ENCODE results near the gene PRCP. TPM values are rescaled to one million over a fixed set of nuclear protein-coding genes. Genes with fewer than 3 reads are reported as not detected.
"Not testable (repeated sequence)": the region's sequence is repeated elsewhere in the genome, so short reads cannot be mapped to it uniquely, and the experiment has no call there.

Gene PRCP
- polyA plus RNA-seq, 3 donors: 224 to 275 (median 264) TPM

- not testable (repeated sequence) for DNase-seq (ENCODE audit: extremely low read depth in 1 of 11, low read depth in 9 of 11, low spot score in 4 of 11)
Measured at GRCh38 chr11:82854916-82855315, 45.3 kb downstream of the PRCP start.

- no peak for DNase-seq (ENCODE audit: extremely low read depth in 1 of 11, low read depth in 9 of 11, low spot score in 4 of 11)
Measured at GRCh38 chr11:82854242-82854641, 46.0 kb downstream of the PRCP start.

DNA sequence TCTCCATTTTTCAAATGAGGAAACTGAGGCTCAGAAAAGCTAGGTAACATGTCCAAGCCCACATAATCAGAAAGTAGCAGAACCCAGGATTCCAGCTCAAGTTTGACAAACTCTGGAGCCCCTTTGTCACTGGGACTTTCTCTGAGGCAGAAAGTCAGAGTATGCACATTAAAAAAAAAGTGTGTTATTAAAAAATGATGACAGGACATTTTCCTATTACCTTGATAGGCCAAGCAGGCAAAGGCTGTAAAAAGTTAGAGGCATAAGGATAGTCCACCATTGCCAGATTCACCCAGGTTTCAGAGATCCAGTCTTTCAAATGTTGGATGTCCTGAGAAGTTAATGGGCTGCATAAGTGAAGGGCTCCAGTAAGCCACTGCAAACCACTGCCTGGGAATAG, 51.4 kb downstream of the PRCP start:
- DNase-seq (ENCODE audit: extremely low read depth in 1 of 11, low read depth in 9 of 11, low spot score in 4 of 11): no peak

DNA sequence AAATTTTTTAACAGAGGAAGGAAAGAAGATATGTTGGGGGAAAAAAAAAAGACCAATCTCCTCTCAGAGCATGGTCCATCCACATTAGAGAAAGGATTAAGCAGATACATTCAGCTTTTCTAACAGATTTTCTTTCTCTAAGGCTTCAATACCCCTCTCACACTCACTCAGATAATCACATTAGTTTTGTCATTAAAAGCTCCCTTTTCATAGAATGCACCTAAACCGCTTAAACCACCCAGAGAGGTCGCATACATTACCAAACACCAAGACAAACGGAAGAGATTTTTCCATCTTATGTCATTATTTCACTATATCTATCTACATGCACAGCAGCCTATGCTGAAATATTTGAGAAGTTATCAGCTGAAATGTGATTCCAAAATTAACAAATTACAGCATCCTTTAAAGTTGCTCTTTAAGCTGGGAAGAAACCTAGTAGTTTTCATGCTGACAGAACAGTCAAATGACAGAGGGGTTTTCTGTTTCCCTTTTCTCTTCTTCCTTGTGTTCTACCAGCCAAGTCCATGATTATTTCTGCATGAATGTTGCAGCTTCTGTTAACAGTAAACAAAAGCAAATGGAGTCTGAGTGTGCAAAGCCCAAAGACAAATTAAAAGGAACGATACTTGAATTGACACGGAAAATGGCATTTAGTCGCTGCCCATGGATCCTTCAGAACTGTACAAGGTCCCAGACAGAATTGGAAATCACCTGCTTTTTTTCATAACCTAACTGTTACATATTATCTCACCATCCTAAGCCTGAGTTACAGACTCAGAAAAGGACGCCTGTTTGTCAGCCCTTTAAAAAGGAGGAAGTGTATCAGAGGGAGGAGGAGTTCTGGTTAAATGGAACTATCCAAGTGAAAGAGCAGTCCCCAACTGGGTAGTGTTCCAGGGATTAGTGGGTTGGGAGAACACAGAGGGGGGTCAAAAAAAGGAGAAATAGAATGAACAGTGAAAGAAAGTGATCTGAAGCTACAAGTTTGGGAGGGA, 54.6 kb downstream of the PRCP start:
- no peak for DNase-seq (ENCODE audit: extremely low read depth in 1 of 11, low read depth in 9 of 11, low spot score in 4 of 11)

GRCh38 chr11:82843057-82843795, 57.0 kb downstream of the PRCP start:
- DNase-seq (ENCODE audit: extremely low read depth in 1 of 11, low read depth in 9 of 11, low spot score in 4 of 11): no peak

- DNase-seq (ENCODE audit: extremely low read depth in 1 of 11, low read depth in 9 of 11, low spot score in 4 of 11): no peak
Measured at GRCh38 chr11:82842019-82842418, 58.2 kb downstream of the PRCP start.

DNA sequence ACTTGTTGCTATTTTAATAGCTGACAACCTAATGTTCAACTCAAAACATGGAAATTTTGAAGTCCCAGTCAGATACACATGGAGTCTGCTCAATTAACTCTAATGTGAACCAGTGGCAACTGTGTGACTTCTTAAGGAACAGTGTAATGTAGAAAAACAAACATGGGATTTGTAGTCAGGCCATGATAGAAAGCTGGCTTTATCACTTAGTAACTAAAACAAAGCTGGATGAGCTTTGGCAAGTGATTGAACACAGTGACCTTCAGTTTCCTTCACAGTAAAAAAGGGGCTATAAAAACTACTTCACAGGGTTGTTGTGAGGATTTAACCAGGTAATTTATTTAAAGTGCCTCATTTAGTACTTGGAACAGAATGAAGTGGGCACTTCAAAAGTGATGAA, 62.6 kb downstream of the PRCP start:
- DNase-seq (ENCODE audit: extremely low read depth in 1 of 11, low read depth in 9 of 11, low spot score in 4 of 11): no peak

DNA sequence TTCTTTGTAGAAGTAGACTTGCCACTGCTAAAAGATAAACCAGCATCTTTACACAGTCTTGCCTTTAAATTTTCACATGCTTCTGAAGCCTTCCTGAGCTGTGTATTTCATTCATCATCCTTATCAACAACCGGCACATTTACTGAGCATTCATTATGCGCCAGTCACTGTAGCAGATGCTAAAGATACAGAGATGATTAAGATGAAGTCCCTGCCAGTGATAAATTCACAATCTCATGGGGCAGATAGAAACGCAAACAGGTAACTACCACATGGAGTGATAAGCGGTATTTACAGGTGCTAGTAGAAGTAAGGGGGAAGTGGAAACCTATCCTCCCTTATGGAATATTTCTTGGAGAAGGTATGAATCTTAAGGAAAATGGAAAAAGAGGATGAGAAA, 67.2 kb downstream of the PRCP start:
- no peak for DNase-seq (ENCODE audit: extremely low read depth in 1 of 11, low read depth in 9 of 11, low spot score in 4 of 11)

DNA sequence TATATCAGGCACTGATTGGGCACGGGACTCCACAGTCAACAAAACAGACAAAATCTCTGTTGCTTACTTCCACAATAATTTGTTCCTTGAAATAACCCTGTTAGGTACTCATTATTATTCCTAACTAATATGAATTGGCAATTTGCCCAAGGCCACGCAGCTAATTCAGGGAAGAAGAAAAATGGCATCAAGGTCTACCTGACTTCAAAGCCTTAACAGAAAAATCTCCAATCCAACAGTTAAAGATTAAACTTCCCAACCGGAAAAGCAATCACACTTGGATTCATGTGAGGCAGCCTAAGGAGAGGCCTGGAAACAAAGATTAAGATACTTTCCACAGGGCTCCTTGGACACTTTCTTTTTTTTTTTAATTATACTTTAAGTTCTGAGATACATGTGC, 68.9 kb downstream of the PRCP start:
- DNase-seq (ENCODE audit: extremely low read depth in 1 of 11, low read depth in 9 of 11, low spot score in 4 of 11): peak in 9 of 11 donors; percentile 15 to 62 (median 28)

DNA sequence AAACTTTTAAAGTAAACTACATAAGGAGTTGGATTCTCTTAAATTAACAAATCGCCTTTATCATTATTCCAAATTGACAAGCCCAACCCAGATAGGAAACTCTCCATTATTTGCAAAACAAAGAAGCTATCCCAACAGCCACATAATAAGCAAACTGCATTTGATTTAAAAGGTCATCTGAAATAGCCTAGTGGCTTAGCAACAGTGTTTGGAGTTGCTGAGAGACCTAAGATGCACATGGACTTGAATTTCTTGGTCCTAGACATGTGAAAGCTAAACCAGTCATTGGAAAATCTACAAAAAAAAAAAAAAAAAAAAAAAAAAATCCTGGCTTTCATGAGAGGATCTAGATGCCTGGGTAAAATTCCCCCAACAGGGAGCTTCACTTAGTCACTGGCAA, 69.5 kb downstream of the PRCP start:
- DNase-seq (ENCODE audit: extremely low read depth in 1 of 11, low read depth in 9 of 11, low spot score in 4 of 11): no peak

DNA sequence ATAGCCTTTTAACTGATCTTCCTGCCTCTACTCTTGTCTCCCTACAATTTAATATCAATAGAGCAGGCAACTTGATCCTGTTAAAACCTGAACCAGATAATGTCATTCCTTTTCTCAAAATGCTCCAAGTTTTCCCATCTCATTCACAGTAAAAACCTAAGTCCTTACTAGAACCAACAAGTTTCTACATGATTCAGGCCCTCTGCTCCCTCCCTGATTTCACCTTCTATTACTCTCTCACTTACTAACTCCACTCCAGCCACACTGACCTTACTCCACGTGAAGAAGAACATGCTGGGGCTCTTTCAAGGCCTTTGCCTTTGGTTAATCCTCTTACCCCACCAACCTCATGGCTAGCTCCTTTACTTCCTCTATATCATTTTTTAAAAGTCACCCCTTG, 71.1 kb downstream of the PRCP start:
- DNase-seq (ENCODE audit: extremely low read depth in 1 of 11, low read depth in 9 of 11, low spot score in 4 of 11): no peak

- DNase-seq (ENCODE audit: extremely low read depth in 1 of 11, low read depth in 9 of 11, low spot score in 4 of 11): no peak
Measured at GRCh38 chr11:82828472-82828871, 71.8 kb downstream of the PRCP start.

GRCh38 chr11:82826526-82826925, 73.7 kb downstream of the PRCP start:
- no peak for DNase-seq (ENCODE audit: extremely low read depth in 1 of 11, low read depth in 9 of 11, low spot score in 4 of 11)

DNA sequence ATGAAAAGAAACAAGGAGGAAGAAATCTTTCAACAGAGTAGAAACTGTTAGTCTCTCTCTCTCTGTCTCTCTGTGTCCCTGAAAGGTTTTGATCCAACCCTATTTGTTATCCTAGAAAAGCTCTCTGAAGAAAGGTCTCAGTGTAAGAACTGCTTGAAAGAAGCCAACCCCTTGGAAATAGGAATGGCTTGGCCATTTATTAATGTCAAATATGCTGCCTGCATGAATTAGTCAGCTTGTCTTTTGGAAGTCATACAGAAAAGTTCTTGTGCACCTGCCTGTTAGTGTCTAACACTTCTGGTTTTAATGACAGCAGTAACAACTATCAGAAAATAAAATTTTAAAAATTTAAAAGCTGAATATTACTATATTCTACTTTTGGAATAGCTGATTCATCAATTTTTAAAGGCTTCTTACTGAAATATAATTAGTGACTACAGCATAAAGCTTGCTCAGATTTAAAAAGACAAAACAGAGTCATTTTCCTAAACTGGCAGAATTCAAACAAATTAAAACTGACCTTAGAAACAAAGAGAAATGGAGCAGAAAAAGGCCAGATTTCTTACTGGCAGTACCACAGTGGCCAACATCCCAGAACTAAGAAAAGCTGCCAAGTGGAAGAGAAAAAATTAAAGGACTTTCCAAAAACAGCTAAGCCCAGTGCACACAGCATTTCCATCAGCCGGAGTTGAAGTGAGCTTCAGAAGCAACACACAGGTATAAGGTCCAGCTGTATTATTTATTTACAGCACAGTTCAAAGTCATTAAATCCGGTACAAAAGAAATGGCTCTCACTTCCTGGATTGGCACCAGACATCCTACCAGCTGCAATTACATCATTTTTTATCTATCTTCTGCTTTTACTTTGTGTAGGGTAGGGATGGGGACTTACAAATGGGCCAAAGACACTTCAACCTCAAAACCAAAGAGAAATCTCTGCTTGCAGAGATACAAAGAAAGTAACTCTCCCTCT, 76.3 kb downstream of the PRCP start:
- no peak for DNase-seq (ENCODE audit: extremely low read depth in 1 of 11, low read depth in 9 of 11, low spot score in 4 of 11)

DNA sequence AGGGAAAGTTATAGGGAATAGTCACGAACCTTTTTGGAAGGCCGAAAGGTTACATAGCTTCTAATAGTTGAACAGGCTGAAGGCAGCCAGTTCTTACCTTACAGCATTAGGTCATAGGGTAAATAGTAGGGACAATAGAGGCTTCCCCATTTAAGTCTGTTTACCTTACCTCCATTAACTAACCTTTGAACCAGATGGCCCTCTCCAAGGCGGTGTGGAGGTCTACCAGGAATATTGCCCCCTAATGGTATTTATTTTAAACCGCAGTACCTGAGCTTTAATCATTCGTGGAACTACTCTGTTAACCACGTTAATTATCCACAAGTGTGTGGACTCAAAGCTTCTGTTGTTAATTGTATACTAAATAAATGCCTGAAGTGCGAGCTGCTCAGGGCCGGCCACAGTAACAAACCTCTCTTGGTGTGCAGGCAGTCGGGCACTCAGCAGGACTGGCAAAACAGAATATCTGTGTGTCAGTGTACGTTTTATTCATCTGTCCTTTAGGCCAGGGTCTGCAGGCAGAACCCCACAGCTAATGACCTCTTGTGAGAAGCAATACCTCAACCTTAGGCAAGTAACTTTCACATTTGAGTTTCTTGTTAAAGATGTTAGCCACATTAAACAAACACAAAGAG, 81.7 kb downstream of the PRCP start:
- DNase-seq (ENCODE audit: extremely low read depth in 1 of 11, low read depth in 9 of 11, low spot score in 4 of 11): peak in 3 of 11 donors; percentile 5 to 32 (median 20)

DNA sequence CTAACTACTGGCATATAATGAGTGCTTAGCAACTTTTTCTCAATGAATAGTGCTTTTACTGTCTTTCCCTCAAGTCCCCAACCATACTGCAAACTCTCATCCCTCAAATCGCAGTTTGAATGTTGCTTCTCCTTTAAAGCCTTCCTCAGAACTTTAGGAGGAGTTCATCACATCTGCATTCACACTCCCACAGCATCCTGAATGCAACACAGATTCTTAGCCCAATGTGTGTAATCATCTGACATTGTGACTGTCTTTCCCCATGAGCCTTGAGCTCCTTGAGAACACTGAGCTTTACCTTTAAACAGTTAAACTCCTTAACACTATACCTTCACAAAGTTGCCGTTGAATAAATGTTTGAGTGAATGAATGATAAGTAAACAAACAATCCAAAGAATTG, 84.8 kb downstream of the PRCP start:
- no peak for DNase-seq (ENCODE audit: extremely low read depth in 1 of 11, low read depth in 9 of 11, low spot score in 4 of 11)

DNA sequence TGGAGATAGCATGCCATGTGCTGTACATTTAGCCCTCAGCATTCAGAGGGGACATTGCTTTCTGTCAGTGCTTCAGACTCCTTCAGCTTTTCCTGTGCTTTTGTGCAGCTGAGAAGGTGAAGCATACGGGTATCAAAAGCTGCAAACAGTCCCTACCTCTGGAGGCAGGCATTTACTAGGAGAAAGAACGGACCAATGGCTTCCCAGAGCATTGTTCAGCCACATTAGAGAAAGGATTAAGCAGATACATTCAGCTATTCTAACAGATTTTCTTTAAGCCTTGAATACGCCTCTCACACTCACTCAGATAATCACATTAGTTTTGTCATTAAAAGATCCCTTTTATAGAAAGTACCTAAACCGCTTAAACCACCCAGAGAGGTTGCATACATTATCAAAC, 85.9 kb downstream of the PRCP start:
- DNase-seq (ENCODE audit: extremely low read depth in 1 of 11, low read depth in 9 of 11, low spot score in 4 of 11): no peak

GRCh38 chr11:82811369-82811768, 88.9 kb downstream of the PRCP start:
- no peak for DNase-seq (ENCODE audit: extremely low read depth in 1 of 11, low read depth in 9 of 11, low spot score in 4 of 11)

DNA sequence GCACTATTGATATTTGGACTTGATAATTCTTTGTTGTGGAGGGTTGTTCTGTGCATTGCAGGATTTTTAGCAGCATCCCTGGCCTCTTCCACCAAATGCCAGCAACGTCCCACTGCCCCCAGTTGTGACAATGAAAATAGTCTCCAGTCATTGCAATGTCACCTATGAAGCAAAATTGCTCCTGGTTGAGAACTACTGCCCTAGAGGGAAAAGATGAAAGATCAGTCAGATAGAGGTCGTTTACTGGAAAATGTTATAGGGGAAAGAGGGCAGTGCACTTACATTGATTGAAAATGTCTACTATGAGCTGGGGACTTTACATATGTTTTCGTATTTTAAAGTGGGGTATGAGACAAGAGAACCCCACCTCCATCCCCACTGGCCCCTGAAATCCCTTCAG, 89.5 kb downstream of the PRCP start:
- no peak for DNase-seq (ENCODE audit: extremely low read depth in 1 of 11, low read depth in 9 of 11, low spot score in 4 of 11)

Measured in renal cortex interstitium (tissue), 11 donors.